Pons (tissue), 1 donor: Measurements from ENCODE around the gene ZNF101.
A peak's percentile ranks its signal among the peaks of the same experiment; 100 is the strongest.

ENCODE experiments used
- DNase-seq: peaks from one replicate; pipeline ENCODE4 v3.0.0-alpha.2; 2016; ENCODE audit warnings: low spot score

ZNF101 gene

DNA sequence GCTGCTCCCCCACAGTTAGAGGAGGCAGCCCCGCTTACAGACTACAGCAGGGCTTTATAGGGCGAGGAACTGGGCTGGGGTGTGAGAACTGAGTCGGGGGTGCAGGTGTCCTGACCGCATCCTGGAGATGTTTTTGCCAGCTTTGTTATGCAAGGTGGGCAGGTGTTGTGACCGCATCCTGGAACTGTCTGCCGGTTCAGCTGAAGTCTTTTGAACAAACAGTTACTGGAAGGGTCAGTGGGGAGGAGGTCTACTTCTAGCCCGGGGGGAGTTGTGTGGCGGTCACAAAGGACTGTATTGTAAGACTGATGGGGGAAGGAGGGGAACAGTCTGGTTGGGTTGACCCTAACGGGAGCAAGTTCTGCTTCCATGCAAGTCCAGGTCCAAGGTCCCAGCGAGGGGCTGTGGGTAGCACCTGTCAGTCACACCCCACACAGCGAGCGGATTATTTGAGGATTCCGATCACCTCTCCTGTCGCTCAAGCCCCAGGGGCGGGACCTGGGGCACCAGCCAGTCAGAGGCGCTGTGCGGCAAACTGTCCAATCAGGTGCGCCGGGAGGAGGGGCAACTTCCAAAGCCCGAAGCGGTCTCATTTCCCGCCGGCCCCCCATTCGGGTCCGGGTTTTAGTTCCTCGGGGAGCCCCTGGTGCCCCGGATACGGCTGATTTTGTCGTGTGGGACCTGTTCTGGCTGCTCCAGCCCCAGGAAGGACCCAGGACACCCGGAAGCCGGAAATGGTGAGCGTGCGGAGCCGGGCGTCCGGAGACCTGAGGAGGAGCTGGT, at the start of gene ZNF101:
ZNF101 (plus strand) TSS at position 610 of the 783 bp plus-strand sequence; CDS start at position 735, 125 bp downstream.
- DNase-seq = peak; percentile 96

DNA sequence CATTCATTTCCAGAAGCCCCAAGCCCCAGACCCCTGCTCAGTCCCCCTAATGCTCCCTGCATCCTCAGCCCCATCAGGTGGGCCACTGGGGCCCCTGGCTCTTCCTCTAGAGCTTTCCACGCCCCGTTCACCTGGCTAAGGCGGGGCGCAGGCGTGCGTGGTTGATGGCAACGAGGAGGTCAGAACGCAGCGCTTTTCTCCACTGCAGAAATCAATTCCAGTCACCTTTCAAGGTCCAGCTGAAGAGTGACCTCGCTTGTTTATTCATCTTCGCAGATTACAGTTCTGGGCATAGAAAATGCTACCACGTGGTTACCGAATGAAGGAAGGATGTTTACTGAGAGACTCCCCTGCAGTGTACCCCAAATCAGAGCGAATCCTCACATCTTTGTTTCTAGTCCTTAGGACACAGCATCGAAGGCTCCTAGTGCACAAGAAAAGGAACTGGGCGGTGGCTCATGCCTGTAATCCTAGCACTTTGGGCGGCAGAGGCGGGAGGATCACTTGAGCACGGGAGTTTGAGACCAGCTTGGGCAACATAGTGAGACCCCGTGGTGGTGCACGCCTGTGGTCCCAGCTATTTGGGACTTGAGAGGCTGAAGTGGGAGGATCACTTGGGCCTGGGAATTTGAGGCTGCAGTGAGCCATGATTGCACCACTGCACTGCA, 49.3 kb upstream of the ZNF101 start:
- DNase-seq = no peak

DNA sequence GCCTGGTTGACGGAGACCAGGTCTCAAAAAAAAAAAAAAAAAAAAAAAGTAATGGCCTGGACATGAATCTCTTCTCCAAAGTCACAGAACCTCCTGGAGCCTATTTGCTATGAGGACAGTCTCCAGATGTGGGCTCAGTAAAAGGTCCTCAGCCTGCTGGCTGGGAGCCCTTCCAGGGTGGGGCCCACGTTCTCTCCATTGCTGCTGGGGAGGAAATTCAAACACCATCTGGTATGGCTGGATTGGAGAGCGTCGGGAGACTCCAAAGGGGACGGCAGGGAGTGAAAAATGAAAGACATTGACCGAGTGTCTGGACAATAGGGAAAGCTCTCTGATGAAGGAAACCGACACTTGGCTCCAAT, 48.8 kb upstream of the ZNF101 start:
- DNase-seq = no peak

DNA sequence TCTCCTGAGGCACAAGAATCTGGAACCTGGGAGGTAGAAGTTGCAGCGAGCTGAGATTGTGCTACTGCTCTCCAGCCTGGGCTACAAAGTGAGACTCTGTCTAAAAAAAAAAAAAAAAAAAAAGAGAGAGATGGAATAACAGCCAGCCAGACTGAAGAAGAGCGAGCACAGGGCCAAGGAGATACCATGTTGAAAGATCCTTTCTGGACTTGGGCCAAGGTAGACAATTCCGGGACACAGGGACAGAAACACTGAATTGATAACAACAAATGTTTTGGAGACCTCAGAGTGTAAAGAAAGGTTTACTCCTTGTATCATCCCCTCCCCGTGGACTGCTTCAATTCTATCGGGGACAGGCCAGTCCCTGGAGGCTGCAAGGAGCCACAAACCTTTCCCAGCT, 45.3 kb upstream of the ZNF101 start:
- no peak for DNase-seq

DNA sequence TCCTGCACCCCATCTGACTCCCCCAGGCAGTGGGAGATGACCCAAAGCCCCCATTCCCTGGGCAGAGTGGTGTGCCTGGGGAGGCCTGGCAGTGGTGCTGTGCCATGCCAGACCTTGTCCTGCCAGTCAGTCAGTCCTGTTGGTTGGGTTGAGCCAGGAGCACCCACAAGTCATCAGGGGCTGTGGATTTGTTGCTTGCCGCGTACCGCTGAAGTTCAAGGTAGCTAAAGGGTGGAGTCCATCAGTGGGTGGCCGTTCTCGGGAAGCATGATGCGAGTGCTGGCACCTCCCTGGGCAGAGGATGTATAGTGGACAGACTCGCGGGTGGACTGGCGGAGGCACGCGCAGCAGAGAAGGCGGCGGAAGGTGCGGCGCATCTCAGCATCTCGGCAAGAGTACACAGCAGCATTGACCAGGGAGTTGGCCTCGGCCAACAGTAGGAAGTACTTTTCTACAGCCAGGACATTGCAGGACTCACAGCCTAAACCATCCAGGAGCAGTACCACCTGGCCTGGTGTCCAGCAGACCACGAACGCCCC, 44.5 kb upstream of the ZNF101 start:
- no peak for DNase-seq

DNA sequence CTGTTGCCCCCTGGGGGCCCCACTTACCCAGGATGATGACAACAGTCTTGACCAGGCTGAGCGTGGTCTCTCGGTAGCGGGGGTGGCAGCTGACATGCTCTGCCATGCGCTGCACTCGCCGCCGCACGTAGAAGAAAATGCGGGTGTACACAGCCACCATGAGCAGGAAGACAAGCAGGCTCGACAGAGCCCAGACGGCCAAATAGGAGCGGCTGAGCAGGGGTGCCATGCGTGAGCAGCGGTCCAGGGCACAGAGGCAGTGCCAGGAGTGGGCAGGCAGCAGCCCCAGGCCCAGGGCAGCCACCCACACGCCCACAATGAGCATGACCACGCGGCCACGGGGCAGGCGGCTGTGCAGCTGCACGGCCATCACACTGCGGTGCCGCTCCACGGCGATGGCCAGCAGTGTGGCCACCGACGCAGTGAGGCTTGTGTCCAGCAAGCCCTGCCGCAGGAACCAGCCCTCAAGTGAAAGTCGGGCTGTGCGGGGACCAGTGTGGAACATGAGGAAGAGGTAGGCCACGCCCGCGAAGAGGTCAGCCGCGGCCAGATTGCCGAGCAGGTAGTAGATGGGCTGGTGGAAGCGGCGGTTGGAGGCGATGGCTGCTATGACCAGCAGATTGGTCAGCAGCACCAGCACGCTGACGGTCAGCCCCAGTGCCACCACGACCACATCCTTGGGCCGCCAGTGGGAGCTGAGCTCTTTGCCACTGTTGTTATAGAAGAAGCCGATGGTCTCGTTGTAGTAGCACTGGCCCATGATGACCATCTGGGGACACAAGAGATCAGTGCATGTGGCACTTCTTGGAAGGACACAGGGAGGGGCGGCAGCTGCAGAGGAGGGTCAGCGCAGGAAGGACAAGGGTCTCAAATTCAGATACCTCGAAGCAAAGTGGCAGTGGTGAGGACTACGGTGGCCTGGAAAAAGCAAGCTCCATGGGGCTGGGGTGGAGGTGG, 41.8 kb upstream of the ZNF101 start:
- no peak for DNase-seq

DNA sequence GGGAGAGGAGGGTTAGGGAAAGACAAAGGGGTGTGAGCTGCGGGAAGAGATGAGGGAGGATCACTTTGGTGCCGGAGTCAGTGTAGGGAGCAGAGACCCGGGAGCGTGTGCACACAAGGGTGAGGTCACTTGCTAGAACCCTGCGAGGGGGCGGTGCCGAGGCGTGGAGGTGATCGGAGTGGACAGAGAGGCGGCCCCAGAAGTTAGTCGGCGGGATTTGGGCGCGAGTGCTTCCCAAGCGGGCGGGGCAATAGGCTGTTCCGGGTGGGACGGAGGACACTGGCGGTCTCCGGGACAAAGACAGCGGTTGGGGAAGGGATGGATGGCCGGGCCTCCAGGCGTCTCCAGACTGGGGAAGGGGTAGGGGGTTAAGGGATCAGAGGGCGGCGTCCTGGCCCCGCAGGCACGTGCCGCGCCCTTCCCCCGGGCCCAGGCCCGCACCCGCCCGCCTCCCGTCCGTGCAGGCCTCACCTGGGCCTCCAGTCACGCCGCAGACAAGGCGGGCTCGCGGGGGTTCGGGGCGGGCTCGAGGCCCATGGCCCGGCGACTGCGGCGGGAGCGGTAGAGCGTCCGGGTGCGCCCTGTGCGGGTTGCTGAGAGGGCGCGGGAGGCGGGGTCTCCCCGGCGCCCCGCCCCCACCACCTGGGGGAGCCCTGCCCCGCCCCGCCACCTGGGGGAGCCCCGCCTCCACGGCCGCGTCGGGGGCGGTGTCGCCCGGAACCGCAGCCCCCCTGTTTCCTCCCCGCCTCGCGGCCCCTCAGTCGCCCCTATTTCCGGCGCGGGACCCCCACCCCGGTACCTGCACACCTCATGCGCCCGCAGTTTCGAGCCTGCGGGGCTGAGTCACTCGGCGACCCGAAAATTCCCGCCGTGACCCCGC, 40.8 kb upstream of the ZNF101 start, which contains the start of gene LPAR2:
LPAR2 (minus strand) TSS at position 600 of the 880 bp plus-strand sequence. CDS start 945 bp downstream, outside the sequence.
- DNase-seq = no peak

DNA sequence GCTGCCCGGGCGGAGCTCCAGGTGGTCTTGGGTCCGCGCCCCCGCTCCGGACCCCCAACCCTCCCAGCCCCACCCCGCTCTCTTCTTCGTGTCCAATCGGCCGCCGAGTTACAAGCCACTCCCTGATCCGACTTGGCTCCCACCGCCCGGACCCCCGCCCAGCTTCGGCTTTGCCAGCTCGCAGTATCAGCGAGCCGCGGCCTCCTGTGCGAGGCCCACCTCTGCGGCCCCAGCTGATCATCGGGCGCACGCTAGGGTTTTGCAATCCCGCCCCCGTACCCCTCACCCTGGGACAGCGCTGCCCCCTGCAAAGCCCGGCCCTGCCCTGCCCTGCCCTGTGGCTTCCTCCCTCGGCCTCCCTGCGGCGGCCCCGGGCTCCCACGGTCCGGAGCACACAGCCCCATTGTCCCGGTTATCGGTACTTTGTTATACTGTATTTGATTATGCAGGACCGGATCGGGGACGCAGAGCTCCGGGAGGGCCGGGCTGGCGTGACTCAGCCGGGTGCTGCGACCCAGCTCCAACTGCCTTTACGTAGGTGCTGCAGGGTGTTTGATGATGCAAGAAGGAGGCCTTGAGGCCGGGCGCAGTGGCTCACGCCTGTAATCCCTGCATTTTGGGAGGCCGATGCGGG, 40.0 kb upstream of the ZNF101 start:
- no peak for DNase-seq

DNA sequence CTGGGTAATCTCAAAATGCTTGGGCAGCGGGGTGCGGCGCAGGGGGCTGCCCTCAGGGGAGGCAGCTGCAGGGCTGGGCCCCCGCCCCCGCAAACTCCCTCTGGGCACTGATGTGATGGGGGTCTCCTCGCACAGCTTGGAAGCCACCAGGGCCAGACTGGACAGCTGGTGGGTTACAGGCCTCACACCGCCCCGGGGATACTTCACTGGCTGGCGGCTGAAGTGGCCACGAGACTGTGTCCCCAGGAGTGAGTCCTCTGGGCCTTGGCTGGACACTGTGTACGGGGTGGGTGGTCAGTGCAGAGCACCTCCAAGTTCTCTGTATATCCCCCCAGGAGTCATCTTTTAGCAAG, 38.6 kb upstream of the ZNF101 start:
- no peak for DNase-seq

DNA sequence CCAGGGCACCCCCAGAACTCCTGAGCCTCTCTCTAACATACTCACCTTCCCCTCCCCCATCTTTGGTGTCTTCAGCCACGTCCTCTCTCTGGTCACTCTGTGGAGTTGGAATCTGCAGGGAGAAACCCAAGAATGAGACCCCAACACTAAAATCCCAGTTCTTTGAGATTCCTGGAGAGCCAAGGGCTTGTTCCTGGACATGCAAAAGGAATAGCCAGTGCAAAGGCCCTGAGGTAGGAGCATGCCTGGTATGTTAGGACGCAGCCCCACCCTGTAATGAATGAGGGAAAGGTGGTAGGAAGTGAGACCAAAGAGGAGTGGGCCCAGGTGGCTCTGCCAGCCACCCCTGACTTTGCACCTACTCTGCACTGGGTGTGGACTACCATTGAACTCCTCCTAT, 38.2 kb upstream of the ZNF101 start:
- DNase-seq = no peak

DNA sequence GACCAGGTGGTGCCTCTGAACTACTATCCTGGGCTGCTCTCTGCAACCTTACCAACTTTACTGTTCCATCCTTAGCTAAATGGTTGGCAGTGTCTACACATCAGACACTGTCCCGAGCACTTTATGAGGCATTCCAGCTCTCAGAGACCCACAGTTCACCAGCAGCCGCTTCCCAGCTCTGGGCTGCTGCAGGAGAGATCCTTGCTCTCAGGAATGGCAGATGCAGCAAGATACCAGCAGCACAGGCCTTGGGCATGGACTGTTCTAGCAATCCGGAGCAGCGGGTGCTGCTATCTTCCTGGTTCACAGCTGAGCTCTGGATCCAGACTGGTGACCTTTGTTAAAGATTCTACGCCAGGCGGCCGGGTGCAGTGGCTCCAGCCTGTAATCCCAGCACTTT, 37.3 kb upstream of the ZNF101 start:
- DNase-seq = no peak

DNA sequence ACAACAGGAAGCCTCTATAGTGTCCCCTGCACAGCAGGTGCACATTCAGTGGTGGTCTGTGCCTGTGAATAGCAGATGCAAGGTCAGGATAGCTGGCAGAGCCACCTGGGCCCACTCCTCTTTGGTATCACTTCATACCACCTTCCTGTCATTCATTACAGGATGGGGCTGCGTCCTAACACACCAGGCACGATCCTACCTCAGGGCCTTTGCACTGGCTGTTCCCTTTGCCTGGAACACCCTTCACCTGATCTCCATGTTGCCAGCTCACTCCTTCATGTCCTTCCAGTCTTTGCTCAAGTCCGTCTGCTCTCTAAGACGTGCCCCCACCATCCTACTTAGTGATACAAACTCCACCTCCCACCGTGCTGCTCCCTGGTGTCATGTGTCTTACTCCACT, 36.0 kb upstream of the ZNF101 start:
- no peak for DNase-seq

DNA sequence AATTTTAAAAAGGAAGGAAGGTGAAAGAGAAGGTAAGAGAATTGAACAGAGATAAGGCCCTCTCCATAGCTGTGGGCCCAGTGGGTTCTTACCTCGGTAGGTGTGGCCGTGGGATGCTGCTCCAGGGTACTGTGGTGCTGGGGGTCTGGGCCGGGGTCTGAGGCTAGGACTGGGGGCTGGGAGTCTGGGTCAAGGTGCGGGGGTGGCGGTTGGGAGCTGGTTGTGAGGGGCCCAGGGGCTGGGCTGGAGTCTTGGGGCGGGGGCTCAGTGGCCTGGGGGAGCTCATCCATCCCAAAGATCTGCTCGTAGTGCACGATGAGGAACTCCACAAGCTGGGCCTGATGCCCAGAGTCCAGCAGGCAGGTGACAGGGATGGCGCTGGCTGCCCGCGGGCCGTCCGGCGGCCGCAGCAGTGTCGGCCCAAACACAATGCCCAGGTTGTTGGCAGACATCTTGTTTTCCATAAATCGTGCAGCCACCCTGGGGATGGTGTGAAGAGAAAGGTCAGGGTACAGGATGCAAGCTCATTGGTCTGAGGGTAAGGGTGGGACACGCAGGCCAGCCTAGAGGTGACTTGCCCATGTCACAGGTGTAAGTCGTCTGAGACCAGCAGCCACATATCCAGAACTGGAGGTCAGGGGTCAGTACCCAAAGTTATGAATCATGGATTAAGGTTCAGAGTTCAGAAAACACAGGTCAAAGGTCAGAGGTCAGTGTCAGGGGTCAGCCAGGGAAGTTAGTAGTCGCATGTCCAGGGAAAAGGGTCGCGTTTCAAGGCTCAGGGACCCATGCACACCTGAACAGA, 34.7 kb upstream of the ZNF101 start:
- no peak for DNase-seq

DNA sequence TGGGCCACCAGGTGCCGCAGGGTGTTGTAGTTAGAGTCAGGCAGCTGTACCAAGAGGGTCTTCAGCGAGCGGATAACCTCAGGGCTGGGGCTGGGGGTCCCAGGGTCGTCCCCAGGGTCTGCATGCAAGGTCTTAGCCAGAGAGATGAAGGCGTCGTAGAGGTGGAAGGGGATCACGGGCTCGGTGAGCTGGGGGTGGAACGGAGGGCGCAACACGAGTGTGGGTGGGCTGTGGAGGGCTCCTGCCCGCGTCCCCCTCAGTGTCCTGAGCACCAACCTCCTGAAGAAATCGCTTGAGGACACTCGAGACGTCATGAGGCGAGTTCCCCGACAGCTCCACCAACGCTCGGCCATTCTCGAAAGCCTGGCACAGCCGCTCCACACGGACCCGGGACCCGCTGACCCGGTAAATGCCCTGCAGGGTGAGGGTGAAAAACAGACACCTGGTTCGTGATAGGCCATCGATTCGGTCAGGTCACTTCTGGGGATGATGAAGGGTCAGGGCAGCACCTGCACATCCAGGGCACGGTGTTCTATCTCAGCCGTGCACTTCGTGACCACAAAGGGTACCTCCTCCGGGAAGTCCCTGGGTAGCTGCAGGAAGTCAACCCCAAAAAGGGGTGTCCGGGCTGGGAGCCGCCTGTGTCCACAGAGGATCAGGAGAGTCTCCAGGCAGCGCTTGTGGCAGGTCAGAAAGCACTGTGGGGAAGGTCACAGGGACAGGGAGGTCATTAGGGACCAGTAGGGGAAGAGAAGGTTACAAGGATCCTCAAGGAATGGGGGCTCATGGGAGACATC, 33.9 kb upstream of the ZNF101 start:
- DNase-seq = no peak

DNA sequence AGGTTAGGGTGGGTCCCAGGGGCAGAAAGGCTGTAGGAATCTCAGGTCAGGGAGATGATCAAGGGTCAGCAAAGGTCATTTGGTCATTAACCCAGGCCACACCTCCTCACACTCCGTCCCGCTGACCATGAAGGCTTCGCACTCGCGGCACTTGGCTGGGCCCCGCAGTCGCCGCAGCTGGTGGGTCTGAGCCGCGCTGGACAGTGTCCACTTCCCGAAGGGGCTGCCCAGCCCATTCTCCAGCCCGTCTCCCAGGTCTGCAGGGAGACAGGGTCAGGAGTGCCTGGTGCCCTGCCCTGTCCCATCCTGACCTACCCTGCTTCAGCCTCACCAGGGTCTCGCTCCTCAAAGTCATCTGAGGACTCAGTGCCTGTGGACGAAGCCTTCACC, 33.3 kb upstream of the ZNF101 start:
- no peak for DNase-seq

DNA sequence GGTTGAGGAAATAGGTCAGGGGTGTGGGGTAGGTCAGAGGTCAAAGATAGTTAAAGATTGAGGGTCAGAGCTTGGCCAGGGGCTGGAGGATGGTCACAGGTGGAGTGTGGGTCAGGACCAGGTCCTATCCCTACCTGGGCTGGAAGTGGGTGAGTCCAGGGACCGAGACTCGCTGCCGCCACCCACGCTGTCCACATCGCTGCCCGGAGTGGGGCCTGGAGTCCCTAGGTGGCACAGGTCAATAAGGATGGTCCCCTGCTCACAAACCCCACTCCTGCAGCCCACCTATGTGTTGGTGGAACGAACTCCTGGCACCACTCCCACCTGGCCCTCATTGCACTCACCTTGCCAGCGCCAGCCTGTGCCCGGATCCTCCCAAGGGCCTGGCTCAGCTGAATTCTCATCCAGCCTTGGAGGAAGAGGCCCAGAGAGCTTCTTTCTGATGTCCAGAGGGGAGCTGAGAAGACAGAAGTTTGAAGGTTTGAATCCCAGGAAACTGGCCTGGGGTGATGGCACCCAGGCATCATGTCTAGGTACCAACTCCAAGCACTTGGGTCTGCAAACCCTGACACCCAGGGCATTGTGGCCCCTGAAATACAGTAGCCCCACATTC, 32.0 kb upstream of the ZNF101 start:
- no peak for DNase-seq

DNA sequence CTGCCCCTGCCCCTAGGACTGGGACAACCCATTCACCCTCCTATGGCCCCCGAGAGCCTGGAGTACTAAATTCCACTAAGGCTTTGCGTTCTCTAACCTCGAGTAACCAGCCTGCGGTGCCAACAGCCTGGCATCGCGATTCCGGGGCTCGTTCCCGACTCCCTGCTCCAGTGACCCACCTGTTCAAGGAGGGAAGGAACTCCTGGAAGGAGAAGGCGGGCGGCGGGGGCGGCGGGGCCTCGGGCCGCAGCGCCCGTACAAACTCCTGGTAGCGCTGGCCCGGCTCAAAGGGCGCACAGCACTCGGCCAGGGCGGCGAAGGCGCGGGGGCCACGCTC, 31.5 kb upstream of the ZNF101 start:
- DNase-seq = no peak

DNA sequence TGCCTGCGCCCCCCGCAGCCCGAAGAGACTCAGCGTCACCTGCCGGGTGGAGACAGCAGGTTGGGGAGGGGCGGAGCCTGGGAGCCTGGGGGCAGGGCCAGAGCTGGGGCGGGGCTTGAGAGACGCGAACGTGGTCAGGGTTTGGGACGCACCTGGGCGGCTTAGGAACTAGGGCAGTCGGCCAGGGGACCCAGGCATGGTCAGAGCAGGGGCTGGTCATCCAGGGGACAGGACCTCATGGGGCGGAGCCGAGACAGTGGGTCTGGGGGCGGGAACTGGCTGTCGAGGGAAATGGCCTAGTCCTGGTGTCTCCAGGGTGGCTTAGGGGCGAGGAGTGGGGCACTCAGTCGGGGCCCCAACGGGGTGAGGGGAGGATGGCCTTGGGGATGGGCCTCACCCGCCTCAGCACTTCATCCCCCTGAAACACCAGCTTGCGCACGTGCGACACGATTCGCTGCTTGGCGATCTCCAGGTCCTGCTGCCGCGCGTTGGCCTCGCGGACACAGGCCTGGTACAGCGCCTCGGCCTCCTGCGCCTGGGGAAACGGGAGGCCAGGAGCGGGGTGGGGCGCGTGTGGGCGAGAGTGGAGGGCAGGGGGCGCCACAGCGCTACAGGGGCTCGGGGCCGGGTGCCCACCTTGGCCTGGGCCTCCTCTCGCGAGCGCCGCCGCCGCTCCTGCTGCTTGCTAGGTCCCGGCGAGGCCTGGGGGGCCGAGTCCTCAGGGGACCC, 31.0 kb upstream of the ZNF101 start:
- DNase-seq = no peak
